Measurements from ENCODE around the gene ZC3H12A.

- TF ChIP-seq, protein P1, sequence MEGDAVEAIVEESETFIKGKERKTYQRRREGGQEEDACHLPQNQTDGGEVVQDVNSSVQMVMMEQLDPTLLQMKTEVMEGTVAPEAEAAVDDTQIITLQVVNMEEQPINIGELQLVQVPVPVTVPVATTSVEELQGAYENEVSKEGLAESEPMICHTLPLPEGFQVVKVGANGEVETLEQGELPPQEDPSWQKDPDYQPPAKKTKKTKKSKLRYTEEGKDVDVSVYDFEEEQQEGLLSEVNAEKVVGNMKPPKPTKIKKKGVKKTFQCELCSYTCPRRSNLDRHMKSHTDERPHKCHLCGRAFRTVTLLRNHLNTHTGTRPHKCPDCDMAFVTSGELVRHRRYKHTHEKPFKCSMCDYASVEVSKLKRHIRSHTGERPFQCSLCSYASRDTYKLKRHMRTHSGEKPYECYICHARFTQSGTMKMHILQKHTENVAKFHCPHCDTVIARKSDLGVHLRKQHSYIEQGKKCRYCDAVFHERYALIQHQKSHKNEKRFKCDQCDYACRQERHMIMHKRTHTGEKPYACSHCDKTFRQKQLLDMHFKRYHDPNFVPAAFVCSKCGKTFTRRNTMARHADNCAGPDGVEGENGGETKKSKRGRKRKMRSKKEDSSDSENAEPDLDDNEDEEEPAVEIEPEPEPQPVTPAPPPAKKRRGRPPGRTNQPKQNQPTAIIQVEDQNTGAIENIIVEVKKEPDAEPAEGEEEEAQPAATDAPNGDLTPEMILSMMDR (IDR thresholded peaks at IDR 0.05; ENCODE audit: low read depth, low read length, poor library complexity, severe bottlenecking): no peak
- TF ChIP-seq EZH2phosphoT487 (IDR thresholded peaks at IDR 0.05; ENCODE audit: borderline replicate concordance, low read length): no peak
Measured at GRCh38 chr1:37468037-37468436, 6.3 kb upstream of the ZC3H12A start.
